ENCODE data around the gene TMEM132C.
"Not testable (repeated sequence)": the region's sequence is repeated elsewhere in the genome, so short reads cannot be mapped to it uniquely, and the experiment has no call there.

TMEM132C gene

GRCh38 chr12:128267131-128267622 is at the start of gene TMEM132C:
Gene TMEM132C (plus strand): TSS chr12:128267170. CDS start chr12:128267403, 233 bp downstream.
- DNase-seq (ENCODE audit: low read depth in 2 of 2), result no peak

- no peak for DNase-seq (ENCODE audit: low read depth in 2 of 2)
Measured at GRCh38 chr12:128224226-128224625, 42.7 kb upstream of the TMEM132C start.

DNA sequence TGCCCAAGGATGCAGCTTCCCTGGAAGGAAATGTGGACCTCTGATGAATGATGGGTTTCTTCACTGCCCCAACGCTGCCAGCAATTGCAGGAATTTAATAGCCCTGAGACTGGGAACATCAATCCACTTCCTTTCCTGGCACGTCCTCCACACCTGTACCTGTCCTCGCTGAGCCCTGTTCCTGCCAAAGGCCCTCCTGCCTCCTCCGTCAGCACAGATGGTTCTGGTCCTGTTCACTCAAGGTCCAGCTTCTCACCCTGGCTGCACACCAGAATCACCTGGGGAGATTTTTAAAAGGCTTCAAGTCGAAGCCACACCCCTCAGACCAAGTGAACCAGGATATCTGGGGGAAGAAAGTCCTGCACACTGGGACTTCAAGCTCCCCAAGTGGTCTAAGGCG is 38.4 kb upstream of the TMEM132C start:
- DNase-seq (ENCODE audit: low read depth in 2 of 2), result no peak

GRCh38 chr12:128235635-128236417 is 31.1 kb upstream of the TMEM132C start:
- DNase-seq (ENCODE audit: low read depth in 2 of 2), result no peak

GRCh38 chr12:128236525-128236924 is 30.4 kb upstream of the TMEM132C start:
- no peak for DNase-seq (ENCODE audit: low read depth in 2 of 2)

DNA sequence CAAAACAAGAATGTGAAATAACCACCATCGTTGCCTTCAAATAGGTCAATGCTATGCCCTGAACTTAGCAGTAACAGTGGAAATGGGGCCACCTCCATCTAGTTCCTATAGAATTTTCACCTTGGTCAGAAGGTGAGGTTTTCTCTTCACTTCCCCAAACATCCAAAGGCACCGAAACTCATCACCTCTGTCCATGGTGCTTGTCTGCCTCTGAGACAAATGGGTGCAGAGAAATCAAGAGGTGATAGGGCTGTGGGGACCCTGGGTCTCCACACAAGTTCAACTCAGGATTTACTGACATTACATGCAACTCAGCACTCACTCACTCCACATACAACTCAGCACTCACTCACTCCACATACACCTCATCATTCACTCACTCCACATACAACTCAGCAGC is 26.2 kb upstream of the TMEM132C start:
- no peak for DNase-seq (ENCODE audit: low read depth in 2 of 2)

- DNase-seq (ENCODE audit: low read depth in 2 of 2), result no peak
Measured at GRCh38 chr12:128245121-128245520, 21.8 kb upstream of the TMEM132C start.

- DNase-seq (ENCODE audit: low read depth in 2 of 2), result no peak
Measured at GRCh38 chr12:128245905-128246304, 21.1 kb upstream of the TMEM132C start.

DNA sequence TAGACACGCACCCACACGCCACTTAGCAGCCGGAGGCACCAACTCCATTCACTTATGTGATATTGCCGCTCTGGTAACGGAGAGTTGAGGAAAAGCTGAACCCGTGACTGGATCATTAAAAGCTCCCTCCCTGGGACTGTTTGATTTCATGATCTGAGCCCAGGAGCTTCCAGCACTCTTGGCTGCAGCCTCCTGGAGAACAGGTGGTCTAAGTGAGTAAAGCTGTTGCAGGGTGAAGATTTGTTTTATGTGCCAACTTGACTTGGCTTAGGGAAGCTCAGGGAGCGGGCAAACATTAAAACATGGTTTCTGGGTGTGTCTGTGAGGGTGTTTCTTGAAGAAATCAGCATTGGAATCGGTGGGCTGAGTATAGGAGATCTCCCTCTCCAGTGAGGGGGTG is 16.9 kb upstream of the TMEM132C start:
- no peak for DNase-seq (ENCODE audit: low read depth in 2 of 2)

- DNase-seq (ENCODE audit: low read depth in 2 of 2), result not testable (repeated sequence)
Measured at GRCh38 chr12:128253829-128254228, 13.1 kb upstream of the TMEM132C start.

DNA sequence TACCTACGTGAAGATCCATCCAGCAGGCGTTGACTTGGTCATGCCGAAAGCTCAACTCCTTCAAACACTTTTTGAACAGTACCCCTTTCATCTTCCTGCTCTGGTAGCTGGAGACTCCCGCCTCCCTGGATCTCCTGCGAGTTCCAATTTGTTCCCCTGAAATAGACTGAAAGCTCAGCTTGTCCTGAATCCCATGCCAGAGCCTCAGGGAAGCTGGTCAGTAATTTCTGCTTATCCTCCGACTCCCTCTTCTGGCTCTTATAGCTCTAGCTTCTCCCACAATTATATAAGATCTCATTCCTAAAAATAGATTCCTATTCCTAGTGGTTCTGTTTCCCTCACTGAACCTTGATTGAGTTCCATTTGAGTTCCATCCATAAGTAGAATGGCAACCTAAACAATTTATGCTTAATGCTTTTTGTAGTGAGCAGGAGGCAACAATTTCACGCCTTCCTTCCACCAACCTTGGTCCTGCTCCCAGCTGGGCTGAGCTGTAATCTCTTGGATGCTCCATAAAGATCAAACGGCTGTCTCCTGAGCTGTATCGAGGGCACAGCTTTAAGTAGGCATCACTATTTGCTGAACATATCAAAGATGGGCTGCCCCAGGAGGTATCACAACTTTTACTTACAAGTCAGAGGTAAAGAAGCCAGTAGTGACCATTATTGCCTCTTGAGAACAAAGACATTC is 8.0 kb upstream of the TMEM132C start:
- DNase-seq (ENCODE audit: low read depth in 2 of 2), result no peak

GRCh38 chr12:128259556-128260070 is 7.4 kb upstream of the TMEM132C start:
- DNase-seq (ENCODE audit: low read depth in 2 of 2), result no peak

DNA sequence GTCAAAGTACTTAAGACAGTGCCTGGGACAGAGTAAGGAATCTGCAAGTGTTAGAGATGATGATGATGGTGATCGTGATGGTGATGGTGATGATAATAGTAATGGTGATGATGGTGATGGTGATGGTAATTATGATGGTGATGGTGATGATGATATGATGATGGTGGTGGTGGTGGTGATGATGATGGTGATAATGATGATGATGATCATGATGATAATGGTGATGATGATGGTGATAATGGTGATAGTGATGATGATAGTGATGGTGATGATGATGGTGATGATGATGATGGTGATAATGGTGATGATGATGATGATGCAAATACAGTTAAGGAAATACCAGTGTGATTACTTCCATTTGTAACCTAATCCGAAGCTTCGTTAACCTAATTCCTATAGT is 5.2 kb upstream of the TMEM132C start:
- DNase-seq (ENCODE audit: low read depth in 2 of 2), result no peak

GRCh38 chr12:128265566-128265965 is 1.4 kb upstream of the TMEM132C start:
- DNase-seq (ENCODE audit: low read depth in 2 of 2), result no peak

- DNase-seq (ENCODE audit: low read depth in 2 of 2), result no peak
Measured at GRCh38 chr12:128266086-128266485, 884 bp upstream of the TMEM132C start.

GRCh38 chr12:128266541-128267130 is 334 bp upstream of the TMEM132C start:
- no peak for DNase-seq (ENCODE audit: low read depth in 2 of 2)

GRCh38 chr12:128267651-128268378 is 845 bp downstream of the TMEM132C start:
- no peak for DNase-seq (ENCODE audit: low read depth in 2 of 2)

DNA sequence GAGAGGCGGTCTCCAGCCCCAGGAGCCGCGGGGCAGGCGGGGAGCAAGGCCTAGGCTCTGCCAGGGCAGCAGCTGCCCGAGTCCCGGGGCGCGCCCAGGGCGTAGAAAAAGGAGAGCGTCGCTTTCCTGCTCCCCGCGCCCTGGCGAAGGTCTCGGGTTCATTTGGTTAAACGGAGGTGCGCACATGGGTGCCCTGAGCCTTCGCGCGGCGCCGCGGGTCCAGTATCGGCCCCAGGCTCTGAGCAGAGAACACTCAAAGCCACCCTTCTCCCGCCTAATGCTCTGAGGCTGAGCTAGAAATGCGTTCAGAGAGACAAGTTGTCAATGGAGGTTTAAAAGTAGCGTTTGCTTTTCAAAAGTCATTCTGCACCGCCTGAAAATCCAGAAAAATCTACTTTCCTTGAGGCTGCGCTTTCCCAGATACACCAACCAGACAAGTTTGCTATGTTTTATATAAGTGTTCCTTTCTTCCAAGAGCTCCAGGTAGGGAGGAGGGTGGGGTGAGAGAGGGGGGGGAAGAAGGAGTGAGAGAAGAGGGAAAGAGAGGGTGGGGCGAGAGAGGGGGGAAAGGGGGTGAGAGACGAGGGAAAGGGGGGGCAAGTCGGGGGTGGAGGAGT is 1.5 kb downstream of the TMEM132C start:
- DNase-seq (ENCODE audit: low read depth in 2 of 2), result no peak

DNA sequence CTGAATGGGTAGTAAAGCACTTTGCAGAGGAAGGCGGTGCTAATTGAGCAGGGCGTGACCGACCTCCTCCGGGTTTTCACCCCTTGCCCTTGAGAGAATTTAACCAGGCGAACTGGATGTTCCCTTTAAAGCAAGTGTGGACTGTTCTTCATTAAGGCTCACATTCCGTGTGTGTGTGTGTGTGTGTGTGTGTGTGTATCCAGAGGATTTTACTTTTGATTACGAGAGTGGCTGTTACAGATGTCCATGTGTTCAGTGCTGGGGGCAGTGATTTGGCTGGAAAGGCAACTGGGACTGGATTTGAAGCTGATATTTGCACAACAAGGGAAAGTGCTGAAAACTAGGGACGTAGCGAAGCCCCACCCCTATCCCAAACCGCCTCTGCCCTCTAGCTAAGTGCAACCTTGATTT is 2.2 kb downstream of the TMEM132C start:
- DNase-seq (ENCODE audit: low read depth in 2 of 2), result no peak

- no peak for DNase-seq (ENCODE audit: low read depth in 2 of 2)
Measured at GRCh38 chr12:128276471-128276870, 9.5 kb downstream of the TMEM132C start.

- DNase-seq (ENCODE audit: low read depth in 2 of 2), result no peak
Measured at GRCh38 chr12:128286970-128287369, 20.0 kb downstream of the TMEM132C start.
